ENCODE results near the gene TSPAN9. TPM values are rescaled to one million over a fixed set of nuclear protein-coding genes. Genes with fewer than 3 reads are reported as not detected.

Gene TSPAN9
- total and polyA plus RNA-seq, 2 experiments from 2014 or later, result 6.0 to 31.5 TPM

DNA sequence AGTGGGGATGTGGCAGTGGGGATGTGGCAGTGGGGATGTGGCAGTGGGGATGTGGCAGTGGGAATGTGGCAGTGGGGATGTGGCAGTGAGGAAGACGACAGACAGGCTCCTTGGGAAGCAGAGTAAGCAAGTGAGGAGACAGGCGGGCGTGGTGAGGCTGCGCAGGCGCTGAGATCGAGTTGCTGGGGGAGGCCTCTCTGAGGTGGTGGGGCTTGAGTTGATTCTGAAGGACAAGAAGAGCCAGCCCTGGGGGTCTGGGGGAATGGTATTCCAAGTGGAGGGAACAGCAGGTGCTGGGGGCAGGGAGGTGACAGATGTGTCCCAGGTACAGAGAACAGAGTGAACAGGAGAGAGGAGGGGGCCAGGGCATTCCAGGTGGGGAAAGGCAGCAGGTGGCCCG is 33.8 kb upstream of the TSPAN9 start:
- H3F3A ChIP-seq (replicated peaks; ENCODE audit: low read depth), result peaks cover 16% of the 10 kb centered on the region; the same call in 1 of the 2 replicates
- Mint-ChIP-seq H3K27me3 (ENCODE audit: insufficient read depth, low read depth, poor library complexity) (peaks cover 19% of the 10 kb centered on the region), H3K4me1 (peaks cover 26% of the 10 kb centered on the region), H3K36me3 (ENCODE audit: low read depth) (peaks cover 34% of the 10 kb centered on the region), H3K27ac (peak overlapping the region; percentile 23; the same call in 1 of the 2 replicates), H3K9me3 (no peaks in the 10 kb centered on the region), H3K4me3 (no peak overlapping the region; the same call in 2 of the 3 replicates)
- no peaks in the 10 kb centered on the region for H3K79me2 ChIP-seq (replicated peaks; ENCODE audit: insufficient read depth)
- peaks cover 17% of the 10 kb centered on the region for H3K36me3 ChIP-seq (ENCODE audit: insufficient read depth)
- peaks cover 5% of the 10 kb centered on the region; the same call in 1 of the 2 replicates for H3K4me1 ChIP-seq (ENCODE audit: insufficient read depth)
- no peaks in the 10 kb centered on the region for H3K27me3 ChIP-seq (ENCODE audit: insufficient read depth)
- H2AFZ ChIP-seq, result no peak overlapping the region
- DNase-seq (ENCODE audit: low spot score) (no peak), ATAC-seq (no peak)
- H3K27ac ChIP-seq (ENCODE audit: low read depth), result no peak overlapping the region
- H3K4me3 ChIP-seq, result no peak overlapping the region
- H3K4me2 ChIP-seq, result no peak overlapping the region
- peaks cover 4% of the 10 kb centered on the region for H4K20me1 ChIP-seq (replicated peaks; ENCODE audit: insufficient read depth)
- TF ChIP-seq EZH2phosphoT487 (IDR thresholded peaks at IDR 0.05; ENCODE audit: unreplicated experiment), result no peak
- TF ChIP-seq, protein P1, sequence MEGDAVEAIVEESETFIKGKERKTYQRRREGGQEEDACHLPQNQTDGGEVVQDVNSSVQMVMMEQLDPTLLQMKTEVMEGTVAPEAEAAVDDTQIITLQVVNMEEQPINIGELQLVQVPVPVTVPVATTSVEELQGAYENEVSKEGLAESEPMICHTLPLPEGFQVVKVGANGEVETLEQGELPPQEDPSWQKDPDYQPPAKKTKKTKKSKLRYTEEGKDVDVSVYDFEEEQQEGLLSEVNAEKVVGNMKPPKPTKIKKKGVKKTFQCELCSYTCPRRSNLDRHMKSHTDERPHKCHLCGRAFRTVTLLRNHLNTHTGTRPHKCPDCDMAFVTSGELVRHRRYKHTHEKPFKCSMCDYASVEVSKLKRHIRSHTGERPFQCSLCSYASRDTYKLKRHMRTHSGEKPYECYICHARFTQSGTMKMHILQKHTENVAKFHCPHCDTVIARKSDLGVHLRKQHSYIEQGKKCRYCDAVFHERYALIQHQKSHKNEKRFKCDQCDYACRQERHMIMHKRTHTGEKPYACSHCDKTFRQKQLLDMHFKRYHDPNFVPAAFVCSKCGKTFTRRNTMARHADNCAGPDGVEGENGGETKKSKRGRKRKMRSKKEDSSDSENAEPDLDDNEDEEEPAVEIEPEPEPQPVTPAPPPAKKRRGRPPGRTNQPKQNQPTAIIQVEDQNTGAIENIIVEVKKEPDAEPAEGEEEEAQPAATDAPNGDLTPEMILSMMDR (conservative IDR thresholded peaks at IDR 0.05; ENCODE audit: low read depth in 2 of 2), result no peak
- no peaks in the 10 kb centered on the region for H3K9me2 ChIP-seq (ENCODE audit: insufficient read depth)

DNA sequence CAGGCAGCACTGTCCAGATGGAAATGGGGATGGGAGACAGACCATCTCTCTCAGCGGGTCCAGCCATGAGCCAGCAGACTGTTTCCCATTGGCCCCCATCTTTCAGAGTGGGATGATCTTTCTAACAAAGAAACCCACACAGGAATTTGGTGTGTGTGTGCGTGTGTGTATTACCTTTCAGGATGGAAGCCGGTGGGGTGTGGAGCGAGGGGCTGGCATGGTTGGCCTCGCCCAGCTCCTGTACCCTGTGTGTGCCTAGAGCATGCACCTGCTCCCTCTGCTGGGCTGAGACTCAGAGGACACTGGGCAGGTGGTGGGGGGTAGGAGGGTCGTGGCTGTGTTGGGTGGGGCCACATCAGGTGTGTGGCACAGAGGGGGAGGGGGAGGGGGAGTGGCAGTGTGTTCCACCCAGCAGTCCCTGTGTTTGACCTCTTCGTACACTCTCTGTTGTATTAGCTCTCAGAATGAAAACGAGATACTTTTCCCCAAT is 33.0 kb upstream of the TSPAN9 start:
- Histone ChIP-seq H3K4me2 (no peak overlapping the region), H2AFZ (no peak overlapping the region), H3K4me3 (no peak overlapping the region), H4K20me1 (replicated peaks; ENCODE audit: insufficient read depth) (peaks cover 4% of the 10 kb centered on the region), H3K4me1 (ENCODE audit: insufficient read depth) (peaks cover 5% of the 10 kb centered on the region; the same call in 1 of the 2 replicates), H3K9me2 (ENCODE audit: insufficient read depth) (no peaks in the 10 kb centered on the region), H3K36me3 (ENCODE audit: insufficient read depth) (peaks cover 14% of the 10 kb centered on the region), H3F3A (replicated peaks; ENCODE audit: low read depth) (peaks cover 15% of the 10 kb centered on the region; the same call in 1 of the 2 replicates), H3K79me2 (replicated peaks; ENCODE audit: insufficient read depth) (no peaks in the 10 kb centered on the region), H3K27me3 (ENCODE audit: insufficient read depth) (no peaks in the 10 kb centered on the region), H3K27ac (ENCODE audit: low read depth) (no peak overlapping the region)
- Mint-ChIP-seq H3K27me3 (ENCODE audit: insufficient read depth, low read depth, poor library complexity) (peaks cover 19% of the 10 kb centered on the region), H3K27ac (no peak overlapping the region), H3K4me3 (no peak overlapping the region), H3K9me3 (no peaks in the 10 kb centered on the region), H3K36me3 (ENCODE audit: low read depth) (peaks cover 26% of the 10 kb centered on the region), H3K4me1 (peaks cover 26% of the 10 kb centered on the region)
- no peak for TF ChIP-seq EZH2phosphoT487 (IDR thresholded peaks at IDR 0.05; ENCODE audit: unreplicated experiment)
- TF ChIP-seq, protein P1 (conservative IDR thresholded peaks at IDR 0.05; ENCODE audit: low read depth in 2 of 2), result peak in 1 of 2 experiments; percentile 9; a peak in 1 of 4 replicates
- ATAC-seq (no peak), DNase-seq (ENCODE audit: low spot score) (no peak)

DNA sequence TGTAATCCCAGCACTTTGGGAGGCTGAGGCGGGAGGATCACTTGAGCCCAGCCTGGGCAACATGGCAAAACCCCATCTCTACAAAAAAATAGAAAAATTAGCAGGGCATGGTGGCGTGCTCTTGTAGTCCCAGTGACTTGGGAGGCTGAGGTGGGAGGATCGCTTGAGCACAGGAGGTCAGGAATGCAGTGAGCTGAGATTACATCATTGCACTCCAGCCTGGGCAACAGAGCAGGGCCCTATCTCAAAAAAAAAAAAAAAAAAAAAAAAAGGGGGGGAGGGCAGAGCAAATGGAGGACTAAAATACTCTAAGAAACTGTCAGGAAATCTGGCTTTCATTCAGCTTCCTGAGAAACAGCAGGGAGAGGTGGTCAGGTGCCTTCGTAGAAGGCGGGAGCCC is 31.7 kb upstream of the TSPAN9 start:
- no peak for DNase-seq (ENCODE audit: low spot score)
- H3K27ac ChIP-seq (ENCODE audit: low read depth), result peak overlapping the region; percentile 66; the same call in 1 of the 2 replicates
- H4K20me1 ChIP-seq (replicated peaks; ENCODE audit: insufficient read depth), result peaks cover 4% of the 10 kb centered on the region
- H3K4me1 ChIP-seq (ENCODE audit: insufficient read depth), result peaks cover 5% of the 10 kb centered on the region; the same call in 1 of the 2 replicates
- H3K36me3 Mint-ChIP-seq (ENCODE audit: low read depth), result peaks cover 16% of the 10 kb centered on the region
- no peaks in the 10 kb centered on the region for H3K9me2 ChIP-seq (ENCODE audit: insufficient read depth)
- no peaks in the 10 kb centered on the region for H3K9me3 Mint-ChIP-seq
- peaks cover 12% of the 10 kb centered on the region; the same call in 1 of the 2 replicates for H3F3A ChIP-seq (replicated peaks; ENCODE audit: low read depth)
- peaks cover 14% of the 10 kb centered on the region for H3K36me3 ChIP-seq (ENCODE audit: insufficient read depth)
- TF ChIP-seq EZH2 (IDR thresholded peaks at IDR 0.05; ENCODE audit: low read depth, unreplicated experiment) (no peak), POLR2AphosphoS5 (IDR thresholded peaks at IDR 0.05; ENCODE audit: low read depth) (no peak)
- TF ChIP-seq, protein P2, sequence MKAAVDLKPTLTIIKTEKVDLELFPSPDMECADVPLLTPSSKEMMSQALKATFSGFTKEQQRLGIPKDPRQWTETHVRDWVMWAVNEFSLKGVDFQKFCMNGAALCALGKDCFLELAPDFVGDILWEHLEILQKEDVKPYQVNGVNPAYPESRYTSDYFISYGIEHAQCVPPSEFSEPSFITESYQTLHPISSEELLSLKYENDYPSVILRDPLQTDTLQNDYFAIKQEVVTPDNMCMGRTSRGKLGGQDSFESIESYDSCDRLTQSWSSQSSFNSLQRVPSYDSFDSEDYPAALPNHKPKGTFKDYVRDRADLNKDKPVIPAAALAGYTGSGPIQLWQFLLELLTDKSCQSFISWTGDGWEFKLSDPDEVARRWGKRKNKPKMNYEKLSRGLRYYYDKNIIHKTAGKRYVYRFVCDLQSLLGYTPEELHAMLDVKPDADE (IDR thresholded peaks at IDR 0.05), result no peak
- H2AFZ ChIP-seq, result no peak overlapping the region
- H3K4me3 Mint-ChIP-seq, result no peak overlapping the region
- no peak overlapping the region for H3K4me2 ChIP-seq
- no peak overlapping the region for H3K27ac Mint-ChIP-seq
- no peaks in the 10 kb centered on the region for H3K79me2 ChIP-seq (replicated peaks; ENCODE audit: insufficient read depth)
- peaks cover 17% of the 10 kb centered on the region for H3K27me3 Mint-ChIP-seq (ENCODE audit: insufficient read depth, low read depth, poor library complexity)
- H3K4me3 ChIP-seq, result no peak overlapping the region
- no peaks in the 10 kb centered on the region for H3K27me3 ChIP-seq (ENCODE audit: insufficient read depth)
- no peak for ATAC-seq
- H3K4me1 Mint-ChIP-seq, result peaks cover 26% of the 10 kb centered on the region
